Hepatocyte (in vitro differentiated cells): ENCODE data around the gene DNAJA3. TPM values are rescaled to one million over a fixed set of nuclear protein-coding genes. Genes with fewer than 3 reads are reported as not detected.

Experiments used
- DNase-seq: peaks from one replicate; pipeline ENCODE4 v3.0.0-alpha.2; 2016; ENCODE audit warnings: low spot score
- H2AFZ ChIP-seq: fragments of 200-600 bp; sonication (generic); 2 replicates; pipeline ENCODE4 v1.6.0; 2016; ENCODE audit warnings: antibody characterized with exemption, mild to moderate bottlenecking
- H3K27ac ChIP-seq: fragments of 200-600 bp; sonication (generic); 2 replicates; pipeline ENCODE4 v1.5.1; 2016; ENCODE audit warnings: mild to moderate bottlenecking
- H3K27me3 ChIP-seq: fragments of 200-600 bp; sonication (generic); 2 replicates; pipeline ENCODE4 v1.6.1; 2016
- H3K36me3 ChIP-seq: fragments of 200-600 bp; sonication (generic); replicated peaks from 2 replicates; pipeline ENCODE4 v1.5.1; 2016; ENCODE audit warnings: low read depth; ENCODE audit not compliant: insufficient read depth
- H3K4me1 ChIP-seq: fragments of 200-600 bp; sonication (generic); 2 replicates; pipeline ENCODE4 v1.5.1; 2016; ENCODE audit warnings: mild to moderate bottlenecking, moderate library complexity; ENCODE audit not compliant: insufficient read depth
- H3K4me2 ChIP-seq: fragments of 200-600 bp; sonication (generic); 2 replicates; pipeline ENCODE4 v1.6.0; 2016
- H3K4me3 ChIP-seq: fragments of 200-600 bp; sonication (generic); 2 replicates; pipeline ENCODE4 v1.5.1; 2016; ENCODE audit warnings: mild to moderate bottlenecking
- H3K79me2 ChIP-seq: fragments of 200-600 bp; sonication (generic); 2 replicates; pipeline ENCODE4 v1.6.0; 2017; ENCODE audit warnings: mild to moderate bottlenecking
- H3K9me2 ChIP-seq: fragments of 200-600 bp; sonication (generic); replicated peaks from 2 replicates; pipeline ENCODE4 v1.6.0; 2017; ENCODE audit warnings: mild to moderate bottlenecking; ENCODE audit not compliant: insufficient read depth
- H3K9me3 ChIP-seq: fragments of 200-600 bp; sonication (generic); 2 replicates; pipeline ENCODE4 v1.5.1; 2016; ENCODE audit warnings: low read depth, mild to moderate bottlenecking
- H4K20me1 ChIP-seq: fragments of 200-600 bp; sonication (generic); 2 replicates; pipeline ENCODE4 v1.6.0; 2016; ENCODE audit warnings: mild to moderate bottlenecking; ENCODE audit not compliant: insufficient read depth, poor library complexity, severe bottlenecking
- CTCF ChIP-seq: fragments of 200-600 bp; sonication (generic); IDR thresholded peaks from 2 replicates; pipeline ENCODE4 v1.5.1; 2016; ENCODE audit warnings: antibody characterized with exemption, mild to moderate bottlenecking; ENCODE audit not compliant: poor library complexity
- EZH2 ChIP-seq: fragments of 200-600 bp; sonication (generic); IDR thresholded peaks from 2 replicates; pipeline ENCODE4 v1.6.1; 2016; ENCODE audit warnings: antibody characterized with exemption, mild to moderate bottlenecking, borderline replicate concordance
- EZH2phosphoT487 ChIP-seq: fragments of 200-600 bp; sonication (generic); IDR thresholded peaks from one replicate; pipeline ENCODE4 v1.6.1; 2018; ENCODE audit warnings: antibody characterized with exemption, mild to moderate bottlenecking, low read depth, moderate library complexity; ENCODE audit not compliant: unreplicated experiment, severe bottlenecking
- WGBS: methylation state at CpG from one replicate; pipeline ENCODE4 v1.1.6; 2016; ENCODE audit warnings: low lambda C conversion rate; ENCODE audit errors: missing lambda C conversion rate; 5-methylcytosine and 5-hydroxymethylcytosine counted together
- polyA plus RNA-seq: library from polyadenylated mRNA; unstranded; fragments of >200 nt; fragmentation: Nextera tagmentation; extraction: Ambion mirVana; gene quantifications from 2 replicates; pipeline ENCODE4 v1.2.1, GENCODE V29; 2016
- total RNA-seq: library from RNA; depleted of rRNA; stranded (reverse); fragments of >200 nt; gene quantifications from 2 replicates; pipeline ENCODE4 v1.2.3, GENCODE V29; 2014

Gene DNAJA3
- total and polyA plus RNA-seq, 2 experiments from 2014 or later, result 58.8 to 59.2 TPM

DNA sequence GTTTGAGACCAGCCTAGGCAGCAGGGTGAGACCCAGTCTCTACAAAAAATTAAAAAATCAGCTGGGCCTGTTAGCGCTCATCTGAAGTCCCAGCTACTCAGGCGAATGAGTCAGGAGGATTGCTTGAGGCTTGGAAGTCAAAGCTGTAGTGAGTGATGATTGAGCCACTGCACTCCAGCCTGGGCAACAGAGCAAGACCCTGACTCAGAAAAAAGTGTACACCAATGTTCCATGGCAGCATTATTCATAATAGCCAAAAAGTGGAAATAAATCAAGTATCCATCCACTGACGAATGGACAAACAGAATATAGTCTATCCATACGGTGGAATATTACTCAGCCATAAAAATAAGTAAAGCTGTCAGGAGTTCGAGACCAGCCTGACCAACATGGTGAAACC, 46.2 kb downstream of the DNAJA3 start:
- Histone ChIP-seq H3K9me2 (no peaks in the 10 kb centered on the region), H4K20me1 (no peaks in the 10 kb centered on the region), H3K4me3 (no peak overlapping the region), H3K9me3 (no peaks in the 10 kb centered on the region), H2AFZ (no peak overlapping the region), H3K79me2 (peaks cover 15% of the 10 kb centered on the region), H3K27ac (no peak overlapping the region), H3K36me3 (no peaks in the 10 kb centered on the region), H3K4me2 (no peak overlapping the region), H3K27me3 (no peaks in the 10 kb centered on the region), H3K4me1 (no peaks in the 10 kb centered on the region)
- WGBS, result 97% methylated on average over 5 of the region's 5 CpGs
- no peak for TF ChIP-seq EZH2phosphoT487
- no peak for TF ChIP-seq EZH2
- TF ChIP-seq CTCF, result no peak
- DNase-seq, result no peak

DNA sequence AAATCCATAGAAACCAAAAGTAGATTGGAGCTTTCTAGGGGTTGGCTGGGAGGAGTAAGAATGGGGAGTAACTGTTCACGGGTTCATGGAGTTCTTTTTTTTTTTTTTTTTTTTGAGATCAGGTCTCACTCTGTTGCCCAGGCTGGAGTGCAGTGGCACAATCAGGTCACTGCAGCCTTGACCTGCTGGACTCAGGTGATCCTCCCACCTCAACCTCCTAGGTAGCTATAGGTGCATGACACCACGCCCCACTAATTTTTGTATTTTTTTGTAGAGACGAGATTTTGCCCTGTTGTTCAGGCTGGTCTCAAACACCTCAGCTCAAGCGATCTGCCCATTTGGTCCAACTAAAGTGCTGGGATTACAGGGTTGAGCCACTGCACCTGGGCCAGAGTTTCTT, 47.2 kb downstream of the DNAJA3 start:
- H3K27me3 ChIP-seq, result no peaks in the 10 kb centered on the region
- WGBS, result 80% methylated on average over 4 of the region's 4 CpGs
- H3K27ac ChIP-seq, result no peak overlapping the region
- H4K20me1 ChIP-seq, result no peaks in the 10 kb centered on the region
- H3K79me2 ChIP-seq, result peaks cover 24% of the 10 kb centered on the region
- no peak overlapping the region for H3K4me3 ChIP-seq
- H2AFZ ChIP-seq, result no peak overlapping the region
- DNase-seq, result no peak
- no peaks in the 10 kb centered on the region for H3K4me1 ChIP-seq
- H3K9me3 ChIP-seq, result no peaks in the 10 kb centered on the region
- H3K4me2 ChIP-seq, result peak overlapping the region; percentile 94
- no peak for TF ChIP-seq EZH2
- TF ChIP-seq CTCF, result no peak
- TF ChIP-seq EZH2phosphoT487, result no peak
- no peaks in the 10 kb centered on the region for H3K9me2 ChIP-seq
- H3K36me3 ChIP-seq, result no peaks in the 10 kb centered on the region

- DNase-seq, result peak; percentile 94
- H3K9me2 ChIP-seq, result no peaks in the 10 kb centered on the region
- H3K4me1 ChIP-seq, result no peaks in the 10 kb centered on the region
- H3K27me3 ChIP-seq, result no peaks in the 10 kb centered on the region
- TF ChIP-seq EZH2 (no peak), EZH2phosphoT487 (no peak), CTCF (no peak)
- H3K4me2 ChIP-seq, result peak within 1 kb of the TSS; percentile 94
- peak within 1 kb of the TSS; percentile 94 for H2AFZ ChIP-seq
- WGBS, result 4% methylated on average over 36 of the region's 60 CpGs
- peak within 1 kb of the TSS; percentile 87 for H3K4me3 ChIP-seq
- peaks cover 3% of the 10 kb centered on the region for H4K20me1 ChIP-seq
- no peaks in the 10 kb centered on the region for H3K9me3 ChIP-seq
- H3K79me2 ChIP-seq, result peaks cover 39% of the 10 kb centered on the region
- no peaks in the 10 kb centered on the region for H3K36me3 ChIP-seq
- peak within 1 kb of the TSS; percentile 75 for H3K27ac ChIP-seq
These were observed 48.7 kb downstream of the DNAJA3 start, which contains the start of gene NMRAL1 for GRCh38 chr16:4474192-4474961. TSS of gene NMRAL1 (minus strand) at chr16:4474625. CDS start at chr16:4474132, 493 bp downstream.
